HG03575 (cell line): ENCODE data around the gene TEAD1.

Experiments
- ATAC-seq: cut with Tn5 transposase; IDR thresholded peaks from one replicate; pipeline ENCODE4 v1.9.1; 2021; ENCODE audit not compliant: unreplicated experiment, insufficient number of reproducible peaks, low FRiP score; ENCODE audit errors: extremely low read depth

The TEAD1 gene

DNA sequence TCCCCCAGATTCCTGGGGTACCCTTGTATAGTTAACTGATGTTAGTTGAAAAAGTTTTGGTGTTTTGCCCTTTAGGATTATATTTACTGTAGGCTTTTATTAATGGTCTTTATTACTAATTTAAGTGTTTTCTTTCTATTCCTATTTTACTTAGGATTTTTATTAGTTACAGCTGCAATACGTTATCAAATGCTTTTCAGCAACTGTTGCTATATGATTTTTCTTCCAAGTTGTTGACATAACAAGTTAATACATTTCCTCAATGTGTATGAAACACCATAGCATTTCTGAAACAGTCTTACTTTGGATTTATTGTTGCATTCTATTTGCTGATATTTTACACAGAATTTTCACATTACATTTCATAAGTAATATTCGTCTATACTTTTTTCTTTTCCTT is 253.7 kb downstream of the TEAD1 start:
- ATAC-seq: no peak

DNA sequence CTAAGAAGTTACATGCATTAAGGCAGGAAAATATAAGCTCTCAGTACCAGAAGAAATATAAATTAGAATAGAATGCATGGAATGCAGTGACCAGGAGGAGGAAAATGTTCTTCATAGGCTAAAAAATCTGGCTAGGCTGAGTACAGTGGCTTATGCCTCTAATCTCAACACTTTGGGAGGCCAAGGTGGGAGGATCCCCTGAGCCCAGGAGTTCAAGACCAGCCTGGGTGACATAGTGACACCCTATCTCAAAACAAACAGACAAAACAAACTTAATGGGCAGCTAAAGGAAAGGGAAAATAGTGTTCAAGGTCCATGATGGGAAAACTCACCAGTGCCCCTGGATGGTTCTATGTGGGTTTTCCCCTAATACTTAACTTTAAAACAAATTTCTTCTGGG is 256.6 kb downstream of the TEAD1 start:
- no peak for ATAC-seq

- no peak for ATAC-seq
Measured at GRCh38 chr11:12932485-12932884, 258.3 kb downstream of the TEAD1 start.

GRCh38 chr11:12936200-12936599 is 262.0 kb downstream of the TEAD1 start:
- no peak for ATAC-seq

- no peak for ATAC-seq
Measured at GRCh38 chr11:12938590-12939247, 264.5 kb downstream of the TEAD1 start.

GRCh38 chr11:12941671-12942070 is 267.4 kb downstream of the TEAD1 start:
- ATAC-seq: no peak

DNA sequence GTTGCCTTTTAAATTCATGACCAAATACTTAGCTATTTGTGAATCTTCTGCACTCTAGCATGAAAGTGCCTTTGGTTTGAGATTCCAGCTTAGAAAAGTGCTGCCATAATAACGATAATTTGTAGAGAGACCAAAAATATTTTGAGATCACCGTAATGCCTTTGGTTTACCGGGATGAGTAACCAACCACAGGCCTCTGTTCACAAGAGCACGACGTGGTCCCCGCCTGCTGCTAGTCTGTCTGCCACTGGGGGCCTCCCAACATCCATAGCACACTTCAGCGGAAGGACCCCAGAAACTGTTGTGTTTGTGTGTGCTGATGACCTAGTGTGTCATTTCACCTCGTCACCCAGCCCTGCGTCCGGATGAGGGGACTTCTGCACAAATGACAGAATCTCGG is 267.9 kb downstream of the TEAD1 start:
- ATAC-seq: no peak

- no peak for ATAC-seq
Measured at GRCh38 chr11:12943311-12943710, 269.1 kb downstream of the TEAD1 start.

- no peak for ATAC-seq
Measured at GRCh38 chr11:12944889-12945288, 270.7 kb downstream of the TEAD1 start.

GRCh38 chr11:12949453-12949852 is 275.2 kb downstream of the TEAD1 start:
- no peak for ATAC-seq

DNA sequence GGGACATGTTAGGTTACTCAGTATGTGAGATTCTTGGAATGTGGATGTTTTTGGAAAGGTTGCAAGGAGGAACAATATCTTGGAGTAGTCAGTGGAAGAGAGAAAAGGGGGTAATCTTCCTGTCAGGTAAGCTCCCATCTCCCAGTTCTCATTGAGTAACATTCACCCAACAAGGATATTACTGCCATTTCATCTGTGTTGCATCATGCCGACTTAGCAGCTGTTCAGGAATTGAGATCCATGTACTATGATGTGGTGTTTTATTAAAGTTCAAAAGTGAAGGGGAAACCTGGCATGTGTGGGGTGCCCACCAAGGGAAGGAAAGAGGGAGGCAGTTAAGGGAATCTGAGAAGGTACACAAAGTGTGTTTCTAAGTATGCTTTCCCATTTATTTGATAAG is 276.4 kb downstream of the TEAD1 start:
- ATAC-seq: no peak

DNA sequence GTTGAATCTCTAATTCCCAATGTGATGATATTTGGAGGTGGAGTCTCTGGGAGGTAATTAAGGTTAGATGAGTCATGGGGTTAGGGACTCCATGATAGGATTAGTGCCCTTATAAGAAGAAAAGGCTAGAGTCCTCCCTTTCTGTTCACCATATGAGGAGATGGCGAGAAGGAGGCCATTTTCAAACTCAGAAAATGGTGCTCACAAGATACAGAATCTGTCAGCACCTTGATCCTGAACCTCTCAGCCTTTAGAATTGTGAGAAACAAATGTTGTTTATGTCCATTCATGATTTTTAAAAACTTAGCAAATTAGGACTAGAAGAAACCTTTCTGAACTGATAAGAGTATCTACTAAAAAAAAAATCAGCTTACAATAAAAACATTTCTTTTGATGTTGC is 277.2 kb downstream of the TEAD1 start:
- ATAC-seq: no peak

GRCh38 chr11:12952094-12952493 is 277.9 kb downstream of the TEAD1 start:
- no peak for ATAC-seq

GRCh38 chr11:12958986-12959385 is 284.8 kb downstream of the TEAD1 start:
- ATAC-seq: no peak

GRCh38 chr11:12961615-12962014 is 287.4 kb downstream of the TEAD1 start:
- no peak for ATAC-seq

- no peak for ATAC-seq
Measured at GRCh38 chr11:12962306-12962705, 288.1 kb downstream of the TEAD1 start.

GRCh38 chr11:12963051-12963450 is 288.8 kb downstream of the TEAD1 start:
- ATAC-seq: no peak

DNA sequence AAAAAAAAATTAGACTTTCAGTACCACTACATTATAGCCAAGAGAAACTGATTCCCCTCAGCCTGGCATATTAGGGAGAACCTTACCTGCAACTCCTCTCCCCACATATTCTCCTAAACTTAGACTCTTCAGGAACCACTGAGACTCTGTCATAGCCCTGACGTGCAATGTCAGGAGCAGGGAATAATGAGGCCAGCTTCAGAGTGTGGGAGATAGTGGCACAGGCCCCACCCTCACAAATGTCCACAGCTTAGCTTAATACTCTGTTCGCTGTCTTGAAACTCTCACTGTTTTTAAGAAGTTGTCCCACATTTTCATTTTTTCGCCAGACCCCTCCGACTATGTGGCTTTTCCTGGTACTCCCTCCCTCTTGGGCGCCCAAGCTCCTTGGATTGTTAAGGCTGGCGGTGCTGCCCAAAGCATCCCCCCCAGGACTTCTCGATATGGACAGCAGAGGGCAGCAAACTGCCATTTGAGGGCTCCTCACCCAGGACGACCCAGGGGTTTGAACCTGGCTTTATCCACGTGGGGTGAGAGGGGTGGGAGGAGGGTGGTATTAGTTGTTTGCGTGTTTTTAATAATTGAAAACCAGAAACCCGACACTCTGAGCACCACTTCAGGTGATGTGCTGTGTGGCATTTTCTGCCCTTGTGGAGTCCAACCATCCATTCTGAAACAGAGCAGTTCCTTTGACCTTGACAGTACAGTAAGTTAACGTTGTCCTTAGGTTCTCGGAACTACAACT is 289.7 kb downstream of the TEAD1 start:
- ATAC-seq: no peak

DNA sequence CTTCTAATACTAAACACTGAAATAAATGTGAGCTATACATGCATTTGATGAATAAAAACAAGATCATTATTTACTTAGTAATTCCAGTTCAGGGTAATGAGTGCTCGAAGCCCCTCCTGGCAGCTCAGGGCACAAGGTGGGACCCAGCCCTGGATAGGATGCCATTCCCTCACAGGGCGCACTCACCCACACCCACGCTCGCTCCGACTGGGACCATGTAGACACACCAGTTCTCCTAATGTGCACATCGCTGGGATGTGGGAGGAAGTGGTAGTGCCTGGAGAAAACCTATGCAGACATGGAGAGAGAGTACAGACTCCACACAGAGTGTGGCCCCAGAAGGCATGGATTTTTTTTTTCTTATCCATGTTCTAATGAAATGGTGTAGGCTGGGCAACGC is 290.4 kb downstream of the TEAD1 start:
- no peak for ATAC-seq

- no peak for ATAC-seq
Measured at GRCh38 chr11:12966002-12966401, 291.8 kb downstream of the TEAD1 start.

DNA sequence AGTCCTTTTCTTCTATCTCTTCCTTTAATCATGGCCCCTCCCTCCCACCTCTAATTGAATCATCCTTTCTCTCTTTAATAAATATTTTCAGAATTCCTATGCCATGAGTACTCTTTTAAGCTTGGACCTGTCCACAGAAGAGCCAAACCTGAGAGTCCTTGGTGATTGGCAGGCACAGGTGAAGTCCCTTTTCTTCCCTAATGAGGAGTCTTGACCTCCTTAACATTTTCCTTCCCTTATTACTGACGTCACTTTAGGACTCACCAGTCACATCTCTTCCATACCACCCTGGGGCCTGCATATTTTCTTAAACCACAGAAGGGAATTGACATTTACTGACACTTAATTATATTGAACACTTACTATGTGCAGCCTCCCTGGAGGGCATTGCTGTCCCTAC is 293.9 kb downstream of the TEAD1 start:
- no peak for ATAC-seq
